Body of pancreas (tissue), 4 donors: ENCODE measurements around the gene BMP10. TPM values are rescaled to one million over a fixed set of nuclear protein-coding genes. Genes with fewer than 3 reads are reported as not detected.

ENCODE experiments used
- ATAC-seq: fragments of 150-250 bp; one replicate; pipeline ENCODE4 v1.9.1; 2016
- DNase-seq, 4 donors: peaks; one replicate each; pipeline ENCODE4 v3.0.0-alpha.2; 2019
- H3K27ac ChIP-seq, 4 donors: fragments of 200-600 bp; sonication (generic); 1 replicate in 3 of 4; 2 replicates in 1 of 4; pipeline versions ENCODE4 v1.5.1 to v1.6.1; 2016 to 2019; ENCODE audit warnings: mild to moderate bottlenecking in 1 of 4, mixed read lengths in 1 of 4, moderate library complexity in 1 of 4
- H3K27me3 ChIP-seq, 2 donors: fragments of 200-600 bp; sonication (generic); one replicate each; pipeline ENCODE4 v1.6.0; 2016; ENCODE audit warnings: mild to moderate bottlenecking in 1 of 2
- H3K36me3 ChIP-seq, 2 donors: fragments of 200-600 bp; sonication (generic); replicated peaks in 1 of 2; 2 replicates each; pipeline ENCODE4 v1.5.1; 2016; ENCODE audit warnings: low read depth in 2 of 2; ENCODE audit not compliant: insufficient read depth in 1 of 2
- H3K4me1 ChIP-seq: fragments of 200-600 bp; sonication (generic); one replicate; pipeline ENCODE4 v1.6.0; 2016
- H3K4me3 ChIP-seq, 2 donors: fragments of 200-600 bp; sonication (generic); 1 replicate in 1 of 2; 2 replicates in 1 of 2; pipeline ENCODE4 v1.5.1; 2016 to 2019
- H3K9me3 ChIP-seq, 3 donors: fragments of 200-600 bp; sonication (generic); 1 replicate in 2 of 3; 2 replicates in 1 of 3; pipeline ENCODE4 v1.5.1; 2016
- CTCF ChIP-seq, 7 experiments: fragments of 450-650 bp in 4 of 7; fragments of 200-600 bp in 3 of 7; sonication (generic) in 3 of 7; IDR thresholded peaks; one replicate each; pipeline ENCODE4 v1.5.1; 2016 to 2019; ENCODE audit warnings: antibody characterized with exemption in 7 of 7
- POLR2A ChIP-seq, 3 donors: fragments of 450-650 bp; IDR thresholded peaks; one replicate each; pipeline ENCODE4 v1.6.1; 2016; ENCODE audit warnings: antibody characterized with exemption in 3 of 3, mild to moderate bottlenecking in 2 of 3
- WGBS, 2 donors: methylation state at CpG; one replicate each; pipeline ENCODE4 v1.1.5; 2017; 5-methylcytosine and 5-hydroxymethylcytosine counted together
- intact Hi-C: fragments of 100-400 bp; cut with DNase I; formaldehyde crosslinking; loops from one replicate; pipeline ENCODE4 v1.15.1; 2023
- total RNA-seq, 2 donors: library from RNA; depleted of rRNA; stranded (reverse); fragments of >200 nt; gene quantifications; one replicate each; pipeline ENCODE4 v1.1.0, GENCODE V29; 2016

The BMP10 gene
- total RNA-seq, 2 donors from 2014 or later: not detected

DNA sequence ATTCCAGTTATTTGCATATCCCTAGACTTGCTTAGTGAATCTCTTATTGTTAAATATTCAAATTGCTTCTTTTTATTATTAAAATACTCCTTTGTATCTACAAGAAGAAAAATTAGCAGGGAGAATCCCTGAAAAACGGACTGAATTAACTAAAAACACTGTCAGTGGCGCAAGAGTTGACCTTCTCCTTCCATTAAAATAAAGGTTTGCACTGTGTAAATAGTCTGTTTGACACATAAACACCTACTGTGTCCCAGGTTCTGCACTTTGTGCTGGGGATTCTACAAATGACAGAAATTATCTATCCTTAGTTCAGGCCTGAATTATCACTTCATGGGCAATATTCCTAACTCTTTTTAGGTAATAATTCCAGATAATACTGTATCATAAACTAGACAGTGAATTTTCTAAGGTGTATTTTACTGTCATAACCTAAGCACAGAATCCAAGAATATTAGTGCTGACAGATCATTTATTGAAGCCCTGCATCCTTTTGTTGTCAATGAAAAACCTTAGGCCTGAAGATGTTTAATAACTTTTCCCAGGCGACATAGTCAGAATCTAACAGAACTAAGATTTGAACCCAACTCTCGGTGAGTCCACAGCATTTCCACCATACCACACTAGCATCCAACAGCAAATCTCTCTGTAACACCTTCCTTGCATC, 17.0 kb upstream of the BMP10 start:
- no peaks in the 10 kb centered on the region for H3K36me3 ChIP-seq
- no peak overlapping the region for H3K27ac ChIP-seq
- intact Hi-C loops: no loop called here
- ATAC-seq (no peak), DNase-seq (no peak)
- 76 to 79% methylated on average over 4 of the region's 4 CpGs for WGBS, 2 donors
- no peaks in the 10 kb centered on the region for H3K27me3 ChIP-seq
- no peaks in the 10 kb centered on the region for H3K9me3 ChIP-seq
- H3K4me1 ChIP-seq: no peaks in the 10 kb centered on the region
- H3K4me3 ChIP-seq: no peak overlapping the region
- TF ChIP-seq CTCF (IDR thresholded peaks at IDR 0.05): no peak
- no peak for TF ChIP-seq POLR2A (IDR thresholded peaks at IDR 0.05)

DNA sequence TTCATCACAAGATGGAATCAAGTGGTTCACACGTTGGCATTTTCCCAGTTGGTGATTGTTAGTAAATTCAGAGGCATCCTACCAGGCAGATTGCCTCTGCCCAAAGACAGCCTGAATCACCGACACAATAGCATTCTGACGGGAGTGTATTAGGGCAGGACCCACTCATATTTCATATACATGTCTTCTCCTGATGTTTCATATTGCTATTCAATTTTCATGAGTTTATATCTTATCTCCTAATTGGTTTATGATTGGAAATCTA, 14.5 kb upstream of the BMP10 start:
- Histone ChIP-seq H3K9me3 (no peaks in the 10 kb centered on the region), H3K27ac (no peak overlapping the region), H3K4me3 (no peak overlapping the region), H3K36me3 (no peaks in the 10 kb centered on the region), H3K4me1 (no peaks in the 10 kb centered on the region), H3K27me3 (no peaks in the 10 kb centered on the region)
- DNase-seq (no peak), ATAC-seq (no peak)
- WGBS, 2 donors: 74 to 75% methylated on average over 3 of the region's 3 CpGs
- TF ChIP-seq POLR2A (IDR thresholded peaks at IDR 0.05) (no peak), CTCF (IDR thresholded peaks at IDR 0.05) (no peak)
- intact Hi-C loops: no loop called here

GRCh38 chr2:68885074-68885810, 14.0 kb upstream of the BMP10 start:
- no peak for ATAC-seq
- Histone ChIP-seq H3K27ac (no peak overlapping the region), H3K36me3 (no peaks in the 10 kb centered on the region), H3K4me1 (no peaks in the 10 kb centered on the region), H3K4me3 (no peak overlapping the region), H3K9me3 (no peaks in the 10 kb centered on the region), H3K27me3 (no peaks in the 10 kb centered on the region)
- no peak for TF ChIP-seq CTCF (IDR thresholded peaks at IDR 0.05)
- no peak for TF ChIP-seq POLR2A (IDR thresholded peaks at IDR 0.05)
- 86 to 88% methylated on average over 10 of the region's 10 CpGs for WGBS, 2 donors
- DNase-seq: no peak
- intact Hi-C loops: no loop called here

GRCh38 chr2:68880213-68880612, 9.0 kb upstream of the BMP10 start:
- no peak for TF ChIP-seq CTCF (IDR thresholded peaks at IDR 0.05)
- TF ChIP-seq POLR2A (IDR thresholded peaks at IDR 0.05): no peak
- ATAC-seq: no peak
- intact Hi-C loops: no loop called here
- H3K9me3 ChIP-seq: no peaks in the 10 kb centered on the region
- no peaks in the 10 kb centered on the region for H3K4me1 ChIP-seq
- H3K4me3 ChIP-seq: no peak overlapping the region
- no peaks in the 10 kb centered on the region for H3K27me3 ChIP-seq
- no peak for DNase-seq
- H3K36me3 ChIP-seq: no peaks in the 10 kb centered on the region
- H3K27ac ChIP-seq: no peak overlapping the region

DNA sequence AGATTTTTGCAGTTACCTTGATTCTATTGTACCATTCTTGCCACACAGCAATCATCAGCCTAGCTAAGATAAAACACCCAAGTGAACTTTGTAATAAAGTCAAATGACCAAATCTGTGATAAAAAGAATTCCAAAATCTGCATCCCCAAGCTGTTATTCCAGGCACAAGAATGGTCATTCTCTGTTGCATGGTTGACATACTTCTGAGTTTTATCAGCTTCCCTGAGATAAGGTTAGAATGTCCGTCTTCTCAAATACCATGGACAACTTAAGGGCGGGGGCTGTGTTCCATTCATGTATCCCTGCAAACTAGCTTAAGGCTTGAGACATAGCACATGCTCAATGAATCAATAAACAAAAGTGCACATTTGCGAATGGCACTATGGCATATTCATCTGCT, 8.1 kb upstream of the BMP10 start:
- Histone ChIP-seq H3K4me1 (no peaks in the 10 kb centered on the region), H3K27ac (no peak overlapping the region), H3K4me3 (no peak overlapping the region), H3K27me3 (no peaks in the 10 kb centered on the region), H3K36me3 (no peaks in the 10 kb centered on the region), H3K9me3 (no peaks in the 10 kb centered on the region)
- no peak for ATAC-seq
- DNase-seq: no peak
- WGBS, 2 donors: 42 to 50% methylated on average over 3 of the region's 3 CpGs
- TF ChIP-seq POLR2A (IDR thresholded peaks at IDR 0.05): no peak
- no peak for TF ChIP-seq CTCF (IDR thresholded peaks at IDR 0.05)
- intact Hi-C loops: no loop called here
